Ascending aorta (tissue), 2 donors: ENCODE measurements around the gene ZNF735. TPM values are rescaled to one million over a fixed set of nuclear protein-coding genes. Genes with fewer than 3 reads are reported as not detected.
"Not testable (repeated sequence)": the region's sequence is repeated elsewhere in the genome, so short reads cannot be mapped to it uniquely, and the experiment has no call there.

Experiments used
- DNase-seq, 2 donors: peaks; one replicate each; pipeline ENCODE4 v3.0.0-alpha.2; 2019; ENCODE audit warnings: low spot score in 2 of 2
- H3K27ac ChIP-seq, 2 donors: fragments of 200-600 bp; sonication (generic); one replicate each; pipeline ENCODE4 v1.5.1; 2016 to 2017; ENCODE audit warnings: mild to moderate bottlenecking in 1 of 2
- H3K27me3 ChIP-seq: fragments of 200-600 bp; sonication (generic); one replicate; pipeline ENCODE4 v1.5.1; 2017
- H3K36me3 ChIP-seq, 2 donors: fragments of 200-600 bp; sonication (generic); one replicate each; pipeline ENCODE4 v1.5.1; 2016
- H3K4me1 ChIP-seq, 2 donors: fragments of 200-600 bp; sonication (generic); one replicate each; pipeline ENCODE4 v1.5.1; 2016 to 2017; ENCODE audit warnings: mild to moderate bottlenecking in 1 of 2
- H3K4me3 ChIP-seq, 2 donors: fragments of 200-600 bp; sonication (generic); one replicate each; pipeline ENCODE4 v1.5.1; 2016 to 2017; ENCODE audit warnings: mild to moderate bottlenecking in 1 of 2
- H3K9me3 ChIP-seq, 2 donors: fragments of 200-600 bp; sonication (generic); one replicate each; pipeline ENCODE4 v1.5.1; 2016
- intact Hi-C: fragments of 100-400 bp; cut with DNase I; formaldehyde crosslinking; loops from one replicate; pipeline ENCODE4 v1.15.1; 2023
- total RNA-seq: library from RNA; depleted of rRNA; stranded (reverse); fragments of >200 nt; gene quantifications from one replicate; pipeline ENCODE4 v1.1.0, GENCODE V29; 2016
- TF ChIP-seq, protein P1 (sequence below), 3 experiments: fragments of 200-600 bp in 2 of 3; fragments of 450-650 bp in 1 of 3; sonication (generic) in 2 of 3; IDR thresholded peaks; one replicate each; pipeline ENCODE4 v1.5.1; 2016 to 2019; ENCODE audit warnings: antibody characterized with exemption in 3 of 3, mild to moderate bottlenecking in 1 of 3, moderate library complexity in 1 of 3

Gene ZNF735
- total RNA-seq, 1 donor from 2014 or later: not detected

DNA sequence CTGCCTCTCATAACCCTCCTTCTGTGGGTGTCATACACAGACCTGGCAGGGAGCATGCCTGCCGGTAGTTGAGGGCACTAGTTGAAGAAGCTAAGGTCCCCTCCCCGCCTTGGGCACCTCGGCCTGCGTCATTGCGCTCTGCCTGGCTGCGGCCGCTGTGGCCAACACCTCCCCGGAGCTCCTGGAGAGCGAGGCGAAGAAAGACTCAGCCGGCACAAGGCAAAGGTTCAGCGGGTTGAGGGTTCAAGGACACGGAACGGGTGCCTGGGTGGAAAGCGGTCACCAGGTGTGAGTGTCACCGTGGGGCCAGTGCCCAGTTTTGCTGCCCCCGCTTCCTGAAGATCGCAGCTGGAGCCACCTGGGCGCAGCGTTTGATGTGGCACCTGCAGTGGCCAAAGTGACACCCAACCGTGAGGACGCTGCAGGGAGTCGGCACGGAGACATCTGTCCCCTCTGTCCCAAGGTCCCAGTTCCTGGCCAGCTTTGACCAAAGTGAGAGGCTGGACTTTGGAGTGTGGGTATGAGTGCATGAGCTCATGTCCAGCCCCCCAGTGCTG, 14.8 kb upstream of the ZNF735 start:
- no peak for DNase-seq

DNA sequence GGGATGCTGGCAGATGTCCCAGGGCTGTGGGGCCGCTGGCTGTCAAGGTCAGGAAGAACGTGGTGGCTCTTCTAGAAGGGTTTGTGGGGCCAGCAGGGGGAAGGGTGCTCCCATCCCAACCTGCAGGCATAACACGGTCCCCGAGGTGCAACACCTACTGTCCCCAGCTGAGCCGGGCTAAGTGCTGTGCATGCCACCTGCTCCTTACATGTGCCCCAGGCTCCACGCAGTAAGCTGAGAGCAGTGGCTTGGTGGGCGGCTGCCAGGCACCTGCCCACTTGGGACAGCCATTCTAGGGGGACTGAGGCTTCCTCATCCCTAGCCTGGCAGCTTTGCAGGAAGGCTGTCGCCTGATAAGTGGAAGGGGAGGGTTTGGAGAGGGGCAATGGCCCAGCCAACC, 14.2 kb upstream of the ZNF735 start:
- Histone ChIP-seq H3K4me3 (no peak overlapping the region), H3K9me3 (no peaks in the 10 kb centered on the region), H3K36me3 (no peaks in the 10 kb centered on the region), H3K27me3 (no peaks in the 10 kb centered on the region), H3K4me1 (no peaks in the 10 kb centered on the region), H3K27ac (no peak overlapping the region)
- no peak for DNase-seq
- intact Hi-C loops: no loop called here
- TF ChIP-seq, protein P1, sequence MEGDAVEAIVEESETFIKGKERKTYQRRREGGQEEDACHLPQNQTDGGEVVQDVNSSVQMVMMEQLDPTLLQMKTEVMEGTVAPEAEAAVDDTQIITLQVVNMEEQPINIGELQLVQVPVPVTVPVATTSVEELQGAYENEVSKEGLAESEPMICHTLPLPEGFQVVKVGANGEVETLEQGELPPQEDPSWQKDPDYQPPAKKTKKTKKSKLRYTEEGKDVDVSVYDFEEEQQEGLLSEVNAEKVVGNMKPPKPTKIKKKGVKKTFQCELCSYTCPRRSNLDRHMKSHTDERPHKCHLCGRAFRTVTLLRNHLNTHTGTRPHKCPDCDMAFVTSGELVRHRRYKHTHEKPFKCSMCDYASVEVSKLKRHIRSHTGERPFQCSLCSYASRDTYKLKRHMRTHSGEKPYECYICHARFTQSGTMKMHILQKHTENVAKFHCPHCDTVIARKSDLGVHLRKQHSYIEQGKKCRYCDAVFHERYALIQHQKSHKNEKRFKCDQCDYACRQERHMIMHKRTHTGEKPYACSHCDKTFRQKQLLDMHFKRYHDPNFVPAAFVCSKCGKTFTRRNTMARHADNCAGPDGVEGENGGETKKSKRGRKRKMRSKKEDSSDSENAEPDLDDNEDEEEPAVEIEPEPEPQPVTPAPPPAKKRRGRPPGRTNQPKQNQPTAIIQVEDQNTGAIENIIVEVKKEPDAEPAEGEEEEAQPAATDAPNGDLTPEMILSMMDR (IDR thresholded peaks at IDR 0.05): no peak

More for the DNA sequence above, 14.8 kb upstream of the ZNF735 start:
- no peak overlapping the region for H3K27ac ChIP-seq
- H3K4me1 ChIP-seq: no peaks in the 10 kb centered on the region
- intact Hi-C loops: no loop called here
- no peaks in the 10 kb centered on the region for H3K27me3 ChIP-seq
- no peak overlapping the region for H3K4me3 ChIP-seq
- H3K36me3 ChIP-seq: no peaks in the 10 kb centered on the region
- peaks cover 0 to 3% of the 10 kb centered on the region in 2 donors for H3K9me3 ChIP-seq
- TF ChIP-seq, protein P1 (IDR thresholded peaks at IDR 0.05): no peak

DNA sequence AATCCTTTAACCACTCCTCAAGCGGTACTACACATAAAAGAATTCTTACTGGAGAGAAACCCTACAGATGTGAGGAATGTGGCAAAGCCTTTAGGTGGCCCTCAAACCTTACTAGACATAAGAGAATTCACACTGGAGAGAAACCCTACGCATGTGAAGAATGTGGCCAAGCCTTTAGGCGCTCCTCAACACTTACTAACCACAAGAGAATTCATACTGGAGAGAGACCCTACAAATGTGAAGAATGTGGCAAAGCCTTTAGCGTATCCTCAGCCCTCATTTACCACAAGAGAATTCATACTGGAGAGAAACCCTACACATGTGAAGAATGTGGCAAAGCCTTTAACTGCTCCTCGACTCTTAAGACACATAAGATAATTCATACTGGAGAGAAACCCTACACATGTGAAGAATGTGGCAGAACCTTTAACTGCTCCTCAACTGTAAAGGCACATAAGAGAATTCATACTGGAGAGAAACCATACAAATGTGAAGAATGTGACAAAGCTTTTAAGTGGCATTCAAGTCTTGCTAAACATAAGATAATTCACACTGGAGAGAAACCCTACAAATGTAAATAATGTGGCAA, 12.8 kb downstream of the ZNF735 start:
- H3K27ac ChIP-seq, intact Hi-C loops, H3K4me1 ChIP-seq, H3K4me3 ChIP-seq, DNase-seq, H3K27me3 ChIP-seq, H3K36me3 ChIP-seq: not testable (repeated sequence)
- H3K9me3 ChIP-seq: peaks cover 6 to 21% of the 10 kb centered on the region in 2 donors

DNA sequence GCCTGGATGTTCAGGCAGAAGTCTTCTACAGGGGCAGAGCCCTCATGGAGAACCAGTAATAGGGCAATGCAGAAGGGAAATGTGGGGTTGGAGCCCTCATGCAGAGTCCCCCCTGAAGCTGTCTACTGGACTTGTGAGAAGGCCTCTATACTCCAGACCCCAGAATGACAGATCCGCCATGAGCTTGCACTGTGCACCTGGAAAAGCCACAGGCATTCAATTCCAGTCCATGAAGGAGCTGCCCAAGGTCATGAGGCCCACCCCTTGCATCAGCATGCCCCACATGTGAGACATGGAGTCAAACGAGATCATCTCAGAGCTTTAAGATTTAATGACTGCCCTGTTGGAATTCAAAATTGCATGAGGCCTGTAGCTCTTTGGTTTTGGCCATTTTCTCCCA, 16.4 kb downstream of the ZNF735 start:
- Histone ChIP-seq H3K4me1 (no peaks in the 10 kb centered on the region), H3K36me3 (no peaks in the 10 kb centered on the region), H3K27me3 (no peaks in the 10 kb centered on the region), H3K27ac (no peak overlapping the region), H3K9me3 (peaks cover 6 to 26% of the 10 kb centered on the region in 2 donors), H3K4me3 (no peak overlapping the region)
- TF ChIP-seq, protein P1 (IDR thresholded peaks at IDR 0.05): no peak
- no peak for DNase-seq
- intact Hi-C loops: no loop called here

DNA sequence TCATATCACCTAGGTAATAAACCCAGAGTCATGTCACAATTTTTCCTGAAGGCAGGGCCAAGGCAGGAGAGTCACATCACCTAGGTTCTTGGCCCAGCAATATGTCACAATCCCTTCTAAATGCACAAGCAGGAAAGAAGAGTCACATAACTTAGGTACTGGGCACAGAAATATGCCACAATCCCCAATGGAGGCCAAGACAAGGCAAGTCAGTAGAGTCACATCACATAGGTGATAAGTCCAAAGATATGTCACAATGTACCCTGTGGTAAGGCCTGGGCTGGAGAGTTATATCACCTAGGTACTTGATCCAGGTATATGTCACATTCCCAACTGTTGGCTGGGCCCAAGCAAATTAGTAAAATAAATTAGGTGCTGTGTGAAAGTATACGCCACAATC, 21.2 kb downstream of the ZNF735 start, which contains the start of gene ZNF679:
Gene ZNF679 (plus strand): TSS at position 301 of the 400 bp plus-strand sequence. CDS start 20,644 bp downstream, outside the sequence.
- intact Hi-C loops, H3K9me3 ChIP-seq, H3K4me1 ChIP-seq, H3K4me3 ChIP-seq, H3K27me3 ChIP-seq, H3K27ac ChIP-seq, H3K36me3 ChIP-seq, DNase-seq: not testable (repeated sequence)

DNA sequence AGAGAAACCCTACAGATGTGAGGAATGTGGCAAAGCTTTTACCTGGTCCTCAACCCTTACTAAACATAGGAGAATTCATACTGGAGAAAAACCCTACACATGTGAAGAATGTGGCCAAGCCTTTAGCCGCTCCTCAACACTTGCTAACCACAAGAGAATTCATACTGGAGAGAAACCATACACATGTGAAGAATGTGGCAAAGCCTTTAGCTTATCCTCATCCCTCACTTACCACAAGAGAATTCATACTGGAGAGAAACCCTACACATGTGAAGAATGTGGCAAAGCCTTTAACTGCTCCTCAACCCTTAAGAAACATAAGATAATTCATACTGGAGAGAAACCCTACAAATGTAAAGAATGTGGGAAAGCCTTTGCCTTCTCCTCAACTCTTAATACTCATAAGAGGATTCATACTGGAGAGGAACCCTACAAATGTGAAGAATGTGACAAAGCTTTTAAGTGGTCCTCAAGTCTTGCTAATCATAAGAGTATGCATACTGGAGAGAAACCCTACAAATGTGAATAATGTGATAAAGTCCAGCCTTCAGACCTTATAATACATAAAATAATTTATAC, 59.4 kb downstream of the ZNF735 start:
- H3K4me3 ChIP-seq: no peak overlapping the region
- DNase-seq: no peak
- H3K9me3 ChIP-seq: peaks cover 0 to 39% of the 10 kb centered on the region in 2 donors
- no peaks in the 10 kb centered on the region for H3K27me3 ChIP-seq
- TF ChIP-seq, protein P1 (IDR thresholded peaks at IDR 0.05): no peak
- no peaks in the 10 kb centered on the region for H3K36me3 ChIP-seq
- intact Hi-C loops: no loop called here
- H3K27ac ChIP-seq: no peak overlapping the region
- H3K4me1 ChIP-seq: no peaks in the 10 kb centered on the region

Other genes starting within 250 kb of the ZNF735 start
- gene ZNF722, start 208.4 kb upstream of the ZNF735 start, total RNA-seq: not detected
- not detected for gene ZNF727, start 161.8 kb upstream of the ZNF735 start, total RNA-seq
- not detected for gene ZNF679, start 21.3 kb downstream of the ZNF735 start, total RNA-seq
- gene ZNF736, start 106.8 kb downstream of the ZNF735 start, total RNA-seq: 6.0 TPM